IPS-15b (cell line): ENCODE results near the gene DNAH3.
"Not testable (repeated sequence)": the region's sequence is repeated elsewhere in the genome, so short reads cannot be mapped to it uniquely, and the experiment has no call there.

Experiments used
- H3K27me3 ChIP-seq: one replicate; pipeline ENCODE4 v1.6.1; 2013; ENCODE audit warnings: low read length; ENCODE audit not compliant: control insufficient read depth, insufficient read depth
- H3K36me3 ChIP-seq: one replicate; pipeline ENCODE4 v1.6.1; 2013; ENCODE audit warnings: low read length; ENCODE audit not compliant: control insufficient read depth, insufficient read depth
- H3K4me1 ChIP-seq: one replicate; pipeline ENCODE4 v1.6.1; 2013; ENCODE audit warnings: mild to moderate bottlenecking, low read length; ENCODE audit not compliant: control insufficient read depth, insufficient read depth
- H3K4me3 ChIP-seq: one replicate; pipeline ENCODE4 v1.5.1; 2013; ENCODE audit warnings: low read depth, low read length
- H3K9ac ChIP-seq: one replicate; pipeline ENCODE4 v1.6.1; 2013; ENCODE audit warnings: low read depth, mild to moderate bottlenecking, low read length
- H3K9me3 ChIP-seq: one replicate; pipeline ENCODE4 v1.6.1; 2013; ENCODE audit warnings: mild to moderate bottlenecking, low read length; ENCODE audit not compliant: control insufficient read depth, insufficient read depth

Gene DNAH3

GRCh38 chr16:21184834-21185233, 34.2 kb upstream of the DNAH3 start:
- peaks cover 3% of the 10 kb centered on the region for H3K4me1 ChIP-seq
- H3K27me3 ChIP-seq = peaks cover 5% of the 10 kb centered on the region
- H3K9ac ChIP-seq = no peak overlapping the region
- peaks cover 6% of the 10 kb centered on the region for H3K9me3 ChIP-seq
- H3K36me3 ChIP-seq = peaks cover 22% of the 10 kb centered on the region
- no peak overlapping the region for H3K4me3 ChIP-seq

- Histone ChIP-seq H3K9me3 (peaks cover 6% of the 10 kb centered on the region), H3K27me3 (peaks cover 5% of the 10 kb centered on the region), H3K4me1 (peaks cover 3% of the 10 kb centered on the region), H3K9ac (no peak overlapping the region), H3K4me3 (no peak overlapping the region), H3K36me3 (peaks cover 28% of the 10 kb centered on the region)
Observed at GRCh38 chr16:21183995-21184394, 33.3 kb upstream of the DNAH3 start.

- peaks cover 6% of the 10 kb centered on the region for H3K9me3 ChIP-seq
- H3K4me1 ChIP-seq = no peaks in the 10 kb centered on the region
- no peaks in the 10 kb centered on the region for H3K27me3 ChIP-seq
- no peak overlapping the region for H3K9ac ChIP-seq
- no peak overlapping the region for H3K4me3 ChIP-seq
- peaks cover 40% of the 10 kb centered on the region for H3K36me3 ChIP-seq
Observed at GRCh38 chr16:21179983-21180365, 29.3 kb upstream of the DNAH3 start.

GRCh38 chr16:21179126-21179982, 28.7 kb upstream of the DNAH3 start:
- peaks cover 6% of the 10 kb centered on the region for H3K9me3 ChIP-seq
- no peaks in the 10 kb centered on the region for H3K4me1 ChIP-seq
- H3K9ac ChIP-seq = no peak overlapping the region
- no peaks in the 10 kb centered on the region for H3K27me3 ChIP-seq
- no peak overlapping the region for H3K4me3 ChIP-seq
- peaks cover 45% of the 10 kb centered on the region for H3K36me3 ChIP-seq

- no peaks in the 10 kb centered on the region for H3K27me3 ChIP-seq
- no peaks in the 10 kb centered on the region for H3K9me3 ChIP-seq
- H3K9ac ChIP-seq = no peak overlapping the region
- peaks cover 45% of the 10 kb centered on the region for H3K36me3 ChIP-seq
- no peak overlapping the region for H3K4me3 ChIP-seq
- no peaks in the 10 kb centered on the region for H3K4me1 ChIP-seq
Observed at GRCh38 chr16:21175397-21175796, 24.8 kb upstream of the DNAH3 start.

GRCh38 chr16:21172650-21173049, 22.0 kb upstream of the DNAH3 start:
- no peaks in the 10 kb centered on the region for H3K27me3 ChIP-seq
- no peaks in the 10 kb centered on the region for H3K9me3 ChIP-seq
- H3K4me3 ChIP-seq = no peak overlapping the region
- H3K4me1 ChIP-seq = no peaks in the 10 kb centered on the region
- H3K9ac ChIP-seq = no peak overlapping the region
- H3K36me3 ChIP-seq = peaks cover 32% of the 10 kb centered on the region

GRCh38 chr16:21170116-21170515, 19.5 kb upstream of the DNAH3 start:
- H3K36me3 ChIP-seq = peaks cover 40% of the 10 kb centered on the region
- not testable (repeated sequence) for H3K4me1 ChIP-seq, H3K27me3 ChIP-seq, H3K9ac ChIP-seq, H3K9me3 ChIP-seq, H3K4me3 ChIP-seq

- Histone ChIP-seq H3K4me1 (no peaks in the 10 kb centered on the region), H3K36me3 (peaks cover 36% of the 10 kb centered on the region), H3K27me3 (no peaks in the 10 kb centered on the region), H3K9me3 (no peaks in the 10 kb centered on the region), H3K4me3 (no peak overlapping the region), H3K9ac (no peak overlapping the region)
Observed at GRCh38 chr16:21169249-21169981, 18.8 kb upstream of the DNAH3 start.

- H3K4me1 ChIP-seq = no peaks in the 10 kb centered on the region
- H3K36me3 ChIP-seq = peaks cover 34% of the 10 kb centered on the region
- no peaks in the 10 kb centered on the region for H3K27me3 ChIP-seq
- H3K4me3 ChIP-seq = no peak overlapping the region
- H3K9me3 ChIP-seq = no peaks in the 10 kb centered on the region
- H3K9ac ChIP-seq = no peak overlapping the region
Observed at GRCh38 chr16:21167929-21168602, 17.4 kb upstream of the DNAH3 start.

- H3K4me3 ChIP-seq = no peak overlapping the region
- H3K27me3 ChIP-seq = no peaks in the 10 kb centered on the region
- no peak overlapping the region for H3K9ac ChIP-seq
- peaks cover 39% of the 10 kb centered on the region for H3K36me3 ChIP-seq
- no peaks in the 10 kb centered on the region for H3K9me3 ChIP-seq
- H3K4me1 ChIP-seq = no peaks in the 10 kb centered on the region
Observed at GRCh38 chr16:21167360-21167759, 16.7 kb upstream of the DNAH3 start.

GRCh38 chr16:21166561-21166961, 15.9 kb upstream of the DNAH3 start:
- Histone ChIP-seq H3K27me3 (no peaks in the 10 kb centered on the region), H3K4me1 (no peaks in the 10 kb centered on the region), H3K9ac (no peak overlapping the region), H3K9me3 (no peaks in the 10 kb centered on the region), H3K4me3 (no peak overlapping the region), H3K36me3 (peaks cover 37% of the 10 kb centered on the region)
